Activated CD8-positive, alpha-beta memory T cell treated with anti-CD3 and anti-CD28 coated beads for 1 hour (primary cell): Measurements from ENCODE around the gene HMGCL.
"Not testable (repeated sequence)": the region's sequence is repeated elsewhere in the genome, so short reads cannot be mapped to it uniquely, and the experiment has no call there.

Source experiments
- DNase-seq, 2 donors: peaks; one replicate each; pipeline ENCODE4 v3.0.0-alpha.2; 2020; ENCODE audit warnings: low read depth in 1 of 2; ENCODE audit errors: extremely low read depth in 1 of 2

The HMGCL gene

DNA sequence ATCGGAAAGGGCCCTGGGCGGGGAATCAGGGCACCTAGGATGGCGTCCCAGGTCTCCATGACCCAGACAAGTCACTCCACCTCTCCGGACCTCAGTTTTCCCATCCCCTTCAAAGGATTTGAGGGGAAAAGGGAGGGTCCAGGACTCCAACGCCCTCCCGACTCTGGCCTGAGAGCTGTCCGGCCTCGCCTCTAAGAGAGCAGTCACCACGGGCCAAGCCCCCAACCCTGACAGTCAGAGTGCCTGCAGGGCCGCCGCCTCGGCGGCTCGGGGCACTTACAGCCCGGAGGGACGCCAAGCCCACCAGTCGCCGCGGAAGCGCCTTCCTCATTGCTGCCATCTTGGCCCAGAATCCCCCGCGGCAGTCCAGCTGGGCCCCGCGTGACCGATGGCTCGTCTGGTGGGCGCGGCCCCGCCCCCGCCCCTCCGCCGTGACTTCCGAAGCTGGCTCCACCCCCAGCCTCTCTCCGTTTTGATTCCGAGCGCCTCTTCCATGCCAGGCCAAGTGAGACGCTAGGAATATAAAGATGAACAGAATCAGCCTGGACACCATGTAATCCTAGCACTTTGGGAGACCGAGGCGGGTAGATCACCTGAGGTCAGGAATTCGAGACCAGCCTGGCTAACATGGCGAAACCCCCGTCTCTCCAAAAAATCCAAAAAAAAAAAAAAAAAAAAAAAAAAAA lies at the start of gene HMGCL:
HMGCL (minus strand) TSS at position 354 of the 686 bp plus-strand sequence; CDS start at position 340, 14 bp downstream.
- DNase-seq: peak; percentile 64 to 80

DNA sequence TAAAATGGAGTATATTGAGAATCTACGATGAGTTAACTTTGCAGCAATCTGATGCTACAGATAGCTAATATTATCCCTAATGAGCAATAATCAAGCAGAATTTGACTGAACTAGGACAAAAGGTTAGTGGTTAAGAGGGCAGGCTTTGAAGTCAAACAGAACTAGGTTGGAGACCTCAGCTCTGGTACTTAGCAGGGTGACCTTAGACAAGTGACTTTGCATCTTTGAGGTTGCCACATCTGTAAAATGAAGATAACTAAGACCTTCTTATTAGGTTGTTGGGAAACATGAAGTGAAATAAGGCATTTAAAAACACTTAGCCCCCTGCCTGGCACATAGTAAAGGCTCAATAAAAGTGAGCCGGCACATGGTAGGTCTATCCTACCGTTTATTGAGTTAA lies 47.2 kb upstream of the HMGCL start:
- DNase-seq: no peak

DNA sequence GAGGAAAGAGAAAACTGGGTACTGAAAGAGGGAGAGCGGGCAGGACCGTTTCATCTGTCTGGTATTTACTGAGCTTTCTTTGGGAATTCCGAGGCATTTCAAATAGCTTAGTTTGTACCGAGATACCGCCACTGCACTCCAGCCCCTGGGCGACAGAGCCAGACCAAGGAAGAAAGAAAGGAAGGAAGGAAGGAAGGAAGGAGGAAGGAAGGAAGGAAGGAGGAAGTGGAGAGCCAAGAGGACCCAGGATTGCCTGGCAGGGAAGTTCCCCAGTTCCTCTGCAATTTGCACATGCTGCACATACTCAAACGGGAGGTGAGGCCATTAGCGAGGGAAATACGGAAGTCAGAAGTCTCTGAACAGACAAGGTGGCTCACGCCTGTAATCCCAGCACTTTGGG lies 43.8 kb upstream of the HMGCL start:
- no peak for DNase-seq

DNA sequence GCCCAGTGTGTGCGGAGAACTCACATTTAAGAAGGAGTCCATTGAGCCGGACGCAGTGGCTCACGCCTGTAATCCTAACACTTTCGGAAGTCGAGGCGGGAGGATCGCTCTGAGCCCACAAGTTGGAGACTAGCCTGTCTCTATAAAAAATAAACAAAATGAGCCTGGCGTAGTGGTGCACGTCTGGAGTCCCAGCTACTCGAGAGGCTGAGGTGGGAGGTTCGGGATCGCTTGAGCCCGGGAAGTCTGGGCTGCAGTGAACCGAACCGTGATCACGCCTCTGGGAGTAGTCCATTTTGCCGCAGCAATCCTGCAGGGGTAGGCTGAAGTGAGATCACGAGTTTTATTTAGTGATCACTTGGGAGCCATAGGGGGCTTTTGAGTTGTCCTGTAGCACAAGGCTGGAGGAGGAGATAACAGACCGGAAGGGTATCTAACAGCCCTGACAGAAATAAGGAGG lies 43.4 kb upstream of the HMGCL start:
- no peak for DNase-seq

DNA sequence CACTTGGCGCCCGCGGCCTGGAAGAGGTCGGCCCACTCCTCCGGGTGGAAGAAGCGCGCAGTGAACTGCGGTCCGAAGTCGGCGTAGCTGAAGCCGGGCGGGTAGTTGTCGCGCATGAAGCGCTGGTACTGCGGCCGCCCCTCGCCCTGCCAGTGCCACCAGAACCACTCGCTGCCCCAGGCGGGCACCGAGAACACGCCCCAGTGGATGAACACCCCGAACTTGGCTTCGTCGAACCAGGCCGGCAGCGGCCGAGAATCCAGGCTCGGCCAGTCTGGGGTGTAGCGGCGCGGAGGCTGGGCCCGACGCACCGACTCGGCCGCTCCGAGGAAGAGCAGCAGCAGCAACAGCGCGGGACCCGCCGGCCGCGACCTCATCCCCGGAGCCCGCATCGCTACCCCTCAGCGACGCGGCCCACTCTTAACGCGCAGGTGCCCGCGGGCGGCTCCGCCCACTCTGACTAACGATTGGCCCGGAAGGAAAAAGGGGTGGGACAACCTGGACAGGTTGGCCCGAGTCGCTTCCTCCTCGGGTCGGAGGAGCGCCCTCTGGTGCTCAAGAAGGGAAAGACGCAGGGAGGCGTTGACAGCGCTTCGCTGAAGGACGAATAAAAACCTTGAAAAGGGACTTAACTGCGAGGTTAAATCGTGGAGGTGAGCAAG lies 42.8 kb upstream of the HMGCL start, which contains the start of gene FUCA1:
FUCA1 (minus strand) TSS at position 396 of the 662 bp plus-strand sequence; CDS start at position 392, 4 bp downstream.
- peak; percentile 86 to 93 for DNase-seq

DNA sequence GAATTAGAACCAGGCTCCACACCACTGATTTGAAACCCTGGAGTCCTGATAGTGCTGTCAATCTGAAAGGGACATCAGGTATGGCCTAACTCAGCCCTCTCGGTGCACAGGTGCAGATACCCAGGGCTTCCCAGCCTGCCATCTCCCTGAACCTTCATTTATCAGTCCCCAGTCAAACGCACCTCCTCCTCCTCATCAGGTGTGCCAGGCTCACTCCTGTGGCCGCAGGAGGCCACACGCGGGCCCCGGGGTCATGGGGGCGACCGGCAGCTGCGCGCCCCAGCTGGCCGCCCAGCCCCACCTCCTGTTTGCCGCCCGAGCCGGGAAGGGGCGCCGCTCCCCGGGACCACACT lies 42.3 kb upstream of the HMGCL start:
- no peak for DNase-seq

DNA sequence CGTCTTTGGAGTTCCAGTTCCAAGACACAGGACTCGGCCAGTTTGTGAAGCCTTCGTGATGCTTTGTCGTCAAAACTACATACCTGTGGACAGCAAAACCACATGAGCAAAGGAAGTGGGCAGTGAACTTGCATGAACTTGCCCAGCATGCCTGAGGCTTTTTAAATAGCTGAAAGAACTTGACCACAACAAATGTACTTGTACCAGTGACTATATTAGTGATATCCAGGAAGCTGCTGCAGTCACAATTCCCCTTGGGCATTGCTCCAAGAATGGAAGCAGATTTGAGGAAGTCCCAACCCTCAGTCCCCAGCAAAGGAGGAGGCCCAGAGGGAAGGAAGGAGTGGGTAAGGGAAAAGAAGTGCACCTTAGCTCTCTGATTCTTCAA lies 40.3 kb upstream of the HMGCL start:
- no peak for DNase-seq

DNA sequence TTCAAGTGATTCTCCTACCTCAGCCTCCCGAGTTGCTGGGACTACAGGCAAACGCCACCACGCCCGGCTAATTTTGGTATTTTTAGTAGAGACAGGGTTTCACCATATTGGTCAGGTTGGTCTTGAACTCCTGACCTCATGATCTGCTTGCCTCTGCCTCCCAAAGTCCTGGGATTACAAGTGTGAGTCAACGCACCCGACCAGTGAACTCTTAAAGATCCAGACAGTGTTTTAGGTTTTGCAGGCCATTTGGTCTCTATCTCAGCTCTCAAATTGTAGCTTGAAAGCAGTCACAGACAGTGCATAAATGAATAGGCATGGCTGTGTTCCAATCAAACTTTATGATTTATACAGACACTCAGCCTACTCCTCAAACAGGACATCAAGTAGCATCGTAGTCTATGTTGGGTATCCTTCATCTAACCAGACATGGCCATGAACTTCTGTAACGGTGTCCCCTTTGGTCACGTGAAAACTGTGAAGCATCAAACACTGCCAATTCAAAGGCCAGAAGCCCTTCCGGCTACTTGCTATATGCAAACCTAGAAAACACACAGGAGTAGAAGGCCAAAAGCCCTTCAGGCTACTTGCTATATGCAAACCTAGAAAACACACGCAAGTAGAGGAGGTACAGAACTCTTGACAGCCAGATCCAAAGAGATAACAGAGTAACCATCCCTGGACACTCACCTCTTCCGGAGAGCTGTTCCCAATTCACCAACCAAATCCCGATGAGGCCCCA lies 39.7 kb upstream of the HMGCL start:
- DNase-seq: no peak

DNA sequence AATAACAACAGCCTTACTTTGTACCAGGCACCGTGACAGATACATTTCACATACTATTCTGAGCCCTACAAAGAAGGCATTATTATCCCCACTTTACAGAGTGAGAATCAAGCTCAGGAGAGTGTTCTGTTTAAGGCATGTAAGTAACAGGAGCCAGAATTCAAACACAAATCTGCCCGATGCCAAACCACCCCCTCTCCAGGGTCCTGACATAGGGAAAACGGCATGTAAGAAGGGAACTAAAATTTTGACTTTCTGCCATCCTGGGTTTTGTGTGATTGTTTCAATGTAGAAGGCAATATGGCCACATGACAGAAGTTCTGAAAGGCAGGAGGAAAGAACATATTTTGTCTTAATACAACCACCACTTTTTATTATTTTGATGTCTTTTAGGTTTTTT lies 37.4 kb upstream of the HMGCL start:
- DNase-seq: no peak

DNA sequence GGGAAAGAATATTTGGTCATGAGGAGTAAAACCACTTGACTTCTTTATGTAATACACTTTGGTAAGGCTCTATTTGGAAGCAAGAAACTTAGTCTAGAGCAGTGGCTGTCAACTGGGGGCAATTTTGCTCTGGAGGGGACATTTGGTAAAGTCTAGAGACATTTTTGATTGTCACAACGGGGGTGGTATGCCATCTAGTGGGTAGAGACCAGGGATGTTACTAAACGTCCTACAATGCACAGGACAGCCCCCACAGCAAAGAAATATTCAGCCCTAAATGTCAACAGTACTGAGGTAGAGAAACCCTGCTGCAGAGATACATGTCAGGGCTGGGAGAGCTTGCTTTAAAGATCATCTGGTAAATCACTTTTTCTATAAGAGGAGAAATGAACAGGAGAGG lies 29.3 kb upstream of the HMGCL start:
- no peak for DNase-seq

DNA sequence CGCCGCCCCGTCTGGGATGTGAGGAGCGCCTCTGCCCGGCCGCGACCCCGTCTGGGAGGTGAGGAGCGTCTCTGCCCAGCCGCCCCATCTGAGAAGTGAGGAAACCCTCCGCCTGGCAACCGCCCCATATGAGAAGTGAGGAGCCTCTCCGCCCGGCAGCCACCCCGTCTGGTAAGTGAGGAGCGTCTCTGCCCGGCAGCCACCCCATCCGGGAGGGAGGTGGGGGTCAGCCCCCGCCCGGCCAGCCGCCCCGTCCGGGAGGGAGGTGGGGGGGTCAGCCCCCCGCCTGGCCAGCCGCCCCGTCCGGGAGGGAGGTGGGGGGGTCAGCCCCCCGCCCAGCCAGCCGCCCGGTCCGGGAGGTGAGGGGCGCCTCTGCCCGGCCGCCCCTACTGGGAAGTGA lies 27.9 kb upstream of the HMGCL start:
- not testable (repeated sequence) for DNase-seq

DNA sequence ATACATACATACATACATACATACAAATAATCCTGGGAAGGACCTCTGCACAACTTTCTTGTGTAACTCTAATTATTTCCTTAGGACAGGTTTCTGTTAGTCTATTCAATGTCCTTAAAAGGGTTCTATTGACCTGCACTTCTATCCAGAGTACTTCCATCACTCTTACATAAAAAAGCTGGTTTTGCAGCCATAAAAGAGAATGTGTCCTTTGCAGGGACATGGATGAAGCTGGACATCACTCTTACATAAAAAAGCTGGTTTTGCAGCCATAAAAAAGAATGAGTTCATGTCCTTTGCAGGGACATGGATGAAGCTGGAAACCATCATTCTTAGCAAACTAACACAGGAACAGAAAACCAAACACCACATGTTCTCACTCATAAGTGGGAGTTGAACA lies 26.2 kb upstream of the HMGCL start:
- DNase-seq: not testable (repeated sequence)

DNA sequence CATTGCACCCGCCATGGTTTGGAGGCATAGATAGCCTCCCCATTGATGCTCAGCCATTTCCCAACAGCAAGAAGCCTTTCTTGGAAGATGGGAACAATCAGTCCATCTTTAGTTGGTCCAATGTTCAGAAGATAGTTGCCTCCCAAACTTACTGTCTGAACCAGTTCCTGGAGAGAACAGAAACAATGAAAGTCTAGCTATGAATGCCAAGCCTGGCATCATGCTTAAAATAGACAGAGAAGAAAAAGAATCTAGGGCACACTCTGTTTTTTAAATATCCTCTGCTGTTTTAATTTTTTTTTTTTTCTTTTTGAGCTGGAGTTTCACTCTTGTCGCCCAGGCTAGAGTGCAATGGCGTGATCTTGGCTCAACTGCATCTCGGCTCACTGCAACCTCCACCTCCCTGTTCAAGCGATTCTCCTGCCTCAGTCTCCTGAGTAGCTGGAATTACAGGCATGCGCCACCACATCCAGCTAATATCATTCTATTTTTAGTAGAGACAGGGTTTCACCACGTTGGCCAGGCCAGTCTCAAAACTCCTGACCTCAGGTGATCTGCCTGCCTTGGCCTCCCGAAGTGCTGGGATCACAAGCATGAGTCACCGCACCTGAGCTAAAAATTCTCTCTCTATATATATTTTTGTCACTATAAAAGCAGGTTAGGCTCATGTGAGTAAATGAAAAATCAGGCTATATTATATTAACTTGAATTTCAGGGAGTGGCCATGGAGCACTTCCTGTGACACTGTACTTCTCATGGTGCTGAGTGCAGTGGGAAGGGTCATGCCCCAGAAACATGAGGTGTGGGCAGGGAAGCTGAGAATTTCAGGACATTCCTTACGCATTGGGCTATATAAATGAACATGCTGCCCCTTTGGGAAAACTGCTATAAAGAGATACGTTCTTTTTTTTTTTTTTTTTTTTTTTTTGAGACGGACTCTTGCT lies 23.7 kb upstream of the HMGCL start:
- no peak for DNase-seq

DNA sequence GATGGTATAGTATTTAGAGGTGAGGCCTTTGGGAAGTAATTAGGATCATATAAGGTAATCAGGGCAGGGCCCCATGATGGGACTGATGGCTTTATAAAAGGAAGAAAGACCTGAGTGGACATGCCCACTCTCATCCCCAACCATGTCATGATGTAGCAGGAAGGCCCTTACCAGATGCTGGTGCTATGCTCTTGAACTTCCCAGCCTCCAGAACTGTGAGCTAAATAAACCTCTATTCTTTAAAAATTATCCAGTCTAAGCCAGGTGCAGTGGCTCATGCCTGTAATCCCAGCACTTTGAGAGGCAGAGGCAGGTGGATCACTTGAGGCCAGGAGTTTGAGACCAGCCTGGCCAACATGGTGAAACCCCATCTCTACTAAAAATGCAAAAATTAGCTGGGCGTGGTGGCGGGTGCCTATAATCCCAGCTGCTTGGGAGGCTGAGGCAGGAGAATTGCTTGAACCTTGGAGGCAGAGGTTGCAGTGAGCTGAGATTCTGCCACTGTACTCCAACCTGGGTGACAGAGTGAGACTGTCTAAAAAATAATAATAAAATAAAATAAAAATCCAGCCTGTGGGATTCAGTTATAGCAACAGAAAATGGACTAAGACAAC lies 22.4 kb upstream of the HMGCL start:
- not testable (repeated sequence) for DNase-seq

DNA sequence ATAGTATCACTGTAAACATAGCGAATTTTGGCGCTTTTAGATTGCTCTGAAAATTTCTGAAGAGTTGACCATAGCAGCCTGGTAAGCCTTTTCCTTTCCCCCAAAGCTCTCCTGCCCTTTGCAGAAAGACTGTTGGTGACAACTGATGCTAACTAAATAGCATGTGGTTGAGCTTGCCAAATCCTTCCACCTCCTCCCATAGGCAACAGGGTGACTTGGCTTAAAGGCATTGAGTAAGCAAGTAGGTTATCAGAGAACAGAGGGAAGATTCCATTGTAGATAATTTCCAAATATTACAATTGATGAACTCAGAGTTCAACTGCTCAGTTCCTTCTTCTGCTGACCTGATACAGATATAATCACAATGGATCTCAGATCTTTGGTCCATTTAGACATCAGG lies 19.9 kb upstream of the HMGCL start:
- DNase-seq: no peak

DNA sequence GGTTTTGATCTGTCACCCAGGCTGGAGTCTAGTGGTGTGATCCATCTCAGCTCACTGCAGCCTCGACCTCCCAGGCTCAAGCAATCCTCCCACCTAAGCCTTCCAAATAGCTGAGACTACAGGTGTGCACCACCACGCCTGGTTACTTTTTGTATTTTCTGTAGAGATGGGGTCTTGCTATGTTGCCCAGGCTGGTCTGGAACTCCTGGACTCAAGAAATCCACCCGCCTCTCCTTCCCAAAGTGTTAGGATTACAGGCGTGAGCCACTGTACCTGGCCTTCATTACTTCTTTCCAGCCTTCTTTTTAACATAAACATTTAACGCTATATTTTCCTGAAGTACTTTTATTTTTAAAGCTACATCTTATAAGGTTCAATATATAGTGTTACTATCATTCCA lies 18.4 kb upstream of the HMGCL start:
- DNase-seq: no peak

DNA sequence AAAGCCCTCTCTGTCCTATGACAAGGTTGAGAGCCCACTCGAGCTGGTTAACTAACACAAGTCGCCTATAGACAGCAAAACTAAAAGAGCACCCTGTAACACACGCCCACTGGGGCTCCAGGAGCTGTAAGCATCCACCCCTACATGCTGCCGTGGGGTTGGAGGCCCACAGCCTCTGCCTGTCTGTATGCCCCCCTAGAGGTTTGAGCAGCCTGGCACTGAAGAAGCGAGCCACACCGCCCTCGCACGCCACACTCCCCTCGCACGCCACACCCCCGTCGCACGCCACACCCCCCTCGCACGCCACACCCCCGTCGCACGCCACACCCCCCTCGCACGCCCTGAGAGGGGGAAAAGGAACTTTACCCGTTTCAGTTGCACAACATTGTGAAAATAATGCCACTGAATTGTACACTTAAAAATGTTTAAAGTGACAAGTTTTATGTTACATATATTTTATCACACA lies 13.2 kb upstream of the HMGCL start:
- peak; percentile 44 to 67 for DNase-seq

DNA sequence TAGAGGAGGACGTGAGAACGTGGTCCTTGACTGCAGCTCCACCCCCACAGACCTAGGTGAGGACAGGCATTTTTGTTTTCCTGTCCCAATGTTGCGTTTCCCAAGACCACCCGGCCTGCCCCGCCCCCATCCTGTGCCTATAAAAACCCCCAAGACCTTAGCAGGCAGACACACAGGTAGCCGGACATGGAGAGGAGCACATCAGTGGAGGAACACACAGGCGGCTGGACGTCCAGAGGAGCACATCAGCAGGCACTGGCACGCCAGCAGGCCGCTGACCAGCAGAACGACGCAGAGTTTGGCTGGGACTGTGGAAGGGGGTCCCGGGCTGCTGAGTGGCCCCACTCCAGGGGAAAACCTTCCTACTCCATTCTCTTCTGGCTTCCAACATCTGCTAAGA lies 12.7 kb upstream of the HMGCL start:
- DNase-seq: no peak

DNA sequence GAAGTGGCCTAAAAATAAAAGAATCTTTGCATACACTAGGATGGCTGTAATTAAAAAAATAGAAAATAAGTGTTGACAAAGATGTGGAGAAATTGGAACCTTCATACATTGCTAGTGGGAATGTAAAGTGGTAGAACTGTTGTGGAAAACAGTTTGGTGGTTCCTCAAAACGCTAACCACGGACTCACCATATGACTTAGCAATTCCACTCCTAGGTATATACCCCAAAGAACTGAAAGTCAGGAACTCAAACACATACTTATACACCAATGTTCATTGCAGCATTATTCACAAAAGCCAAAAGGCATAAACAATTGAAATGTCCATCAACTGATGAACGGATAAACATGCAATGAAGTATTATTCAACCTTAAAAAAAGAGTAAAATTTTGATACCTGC lies 10.8 kb upstream of the HMGCL start:
- DNase-seq: no peak

DNA sequence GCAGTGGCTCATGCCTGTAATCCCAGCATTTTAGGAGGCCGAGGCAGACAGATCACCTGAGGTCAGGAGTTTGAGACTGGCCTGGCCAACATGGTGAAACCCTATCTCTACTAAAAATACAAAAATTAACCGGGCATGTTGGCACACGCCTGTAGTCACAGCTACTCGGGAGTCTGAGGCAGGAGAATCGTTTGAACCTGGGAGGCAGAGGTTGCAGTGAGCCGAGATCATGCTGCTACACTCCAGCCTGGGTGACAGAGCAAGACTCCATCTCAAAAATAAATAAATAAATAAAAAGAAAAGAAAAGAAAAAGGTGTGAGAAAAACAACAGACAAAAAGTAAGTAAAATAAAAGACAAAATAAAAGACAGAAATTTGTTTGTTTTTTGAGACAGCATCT lies 8.9 kb upstream of the HMGCL start:
- not testable (repeated sequence) for DNase-seq
